ENCODE measurements around the gene ASB16.

Gene ASB16

GRCh38 chr17:44221084-44221861, 50.8 kb downstream of the ASB16 start:
- peak; percentile 68 for ATAC-seq
- TF ChIP-seq ISL1 (CRISPR knock-in tag; IDR thresholded peaks at IDR 0.05) (no peak), CSRNP3 (CRISPR knock-in tag; IDR thresholded peaks at IDR 0.05) (no peak), TCF4 (CRISPR knock-in tag; IDR thresholded peaks at IDR 0.05; ENCODE audit: borderline replicate concordance) (no peak), BACH2 (CRISPR knock-in tag; IDR thresholded peaks at IDR 0.05; ENCODE audit: borderline replicate concordance) (no peak), OSR1 (CRISPR knock-in tag; IDR thresholded peaks at IDR 0.05) (no peak), RARB (CRISPR knock-in tag; IDR thresholded peaks at IDR 0.05) (no peak), CREB5 (CRISPR knock-in tag; IDR thresholded peaks at IDR 0.05; ENCODE audit: low read depth) (no peak), POU6F1 (CRISPR knock-in tag; IDR thresholded peaks at IDR 0.05; ENCODE audit: borderline replicate concordance, low read depth) (no peak), ZFP3 (CRISPR knock-in tag; IDR thresholded peaks at IDR 0.05) (no peak), ARNTL (CRISPR knock-in tag; IDR thresholded peaks at IDR 0.05; ENCODE audit: borderline replicate concordance, low read depth) (no peak), ZFP30 (CRISPR knock-in tag; IDR thresholded peaks at IDR 0.05) (no peak), ZNF565 (CRISPR knock-in tag; conservative IDR thresholded peaks at IDR 0.05; ENCODE audit: low read depth) (no peak), ESRRG (CRISPR knock-in tag; IDR thresholded peaks at IDR 0.05) (no peak), SNAI2 (CRISPR knock-in tag; IDR thresholded peaks at IDR 0.05) (no peak), CSDC2 (CRISPR knock-in tag; IDR thresholded peaks at IDR 0.05) (no peak)

GRCh38 chr17:44221862-44222111, 51.3 kb downstream of the ASB16 start:
- ATAC-seq: no peak
- TF ChIP-seq ZFP3 (CRISPR knock-in tag; IDR thresholded peaks at IDR 0.05) (no peak), PATZ1 (CRISPR knock-in tag; IDR thresholded peaks at IDR 0.05; ENCODE audit: borderline replicate concordance) (no peak), ZNF8 (CRISPR knock-in tag; IDR thresholded peaks at IDR 0.05) (no peak), OSR1 (CRISPR knock-in tag; IDR thresholded peaks at IDR 0.05) (no peak), ZFP30 (CRISPR knock-in tag; IDR thresholded peaks at IDR 0.05) (no peak), POU6F1 (CRISPR knock-in tag; IDR thresholded peaks at IDR 0.05; ENCODE audit: borderline replicate concordance, low read depth) (no peak), TOX (CRISPR knock-in tag; IDR thresholded peaks at IDR 0.05; ENCODE audit: borderline replicate concordance) (no peak), ZC3H10 (CRISPR knock-in tag; IDR thresholded peaks at IDR 0.05) (no peak), TSHZ2 (CRISPR knock-in tag; IDR thresholded peaks at IDR 0.05) (no peak), ARNTL (CRISPR knock-in tag; IDR thresholded peaks at IDR 0.05; ENCODE audit: borderline replicate concordance, low read depth) (no peak), ZNF70 (CRISPR knock-in tag; IDR thresholded peaks at IDR 0.05) (no peak), CSDC2 (CRISPR knock-in tag; IDR thresholded peaks at IDR 0.05) (no peak), PPARA (CRISPR knock-in tag; IDR thresholded peaks at IDR 0.05; ENCODE audit: borderline replicate concordance) (no peak), RARB (CRISPR knock-in tag; IDR thresholded peaks at IDR 0.05) (no peak)

Measured in SK-N-SH treated with all-trans-retinoic acid at 6 μM for 48 hours (cell line).